Measurements from ENCODE around the gene EDAR. TPM values are rescaled to one million over a fixed set of nuclear protein-coding genes. Genes with fewer than 3 reads are reported as not detected.

Gene EDAR
- total RNA-seq, 1 experiment from 2014 or later = 0.15 TPM

- DNase-seq (ENCODE audit: low read depth, low spot score) (no peak), ATAC-seq (no peak)
- Histone ChIP-seq H3K36me3 (ENCODE audit: control insufficient read depth in 1 of 2, insufficient read depth in 2 of 2, low read length in 2 of 2) (no peaks in the 10 kb centered on the region), H3K27me3 (ENCODE audit: insufficient read depth, low read length) (peaks cover 20% of the 10 kb centered on the region; the same call in 1 of the 2 replicates), H3K9me2 (ENCODE audit: insufficient read depth) (no peaks in the 10 kb centered on the region), H4K20me1 (ENCODE audit: insufficient read depth) (no peaks in the 10 kb centered on the region), H3K79me2 (ENCODE audit: insufficient read depth, low read length) (no peaks in the 10 kb centered on the region), H3K9ac (ENCODE audit: low read length) (no peak overlapping the region), H3K4me1 (ENCODE audit: control insufficient read depth in 1 of 2, insufficient read depth in 2 of 2, low read length in 2 of 2) (no peaks in the 10 kb centered on the region), H3K4me3 (replicated peaks in 1 of 2; ENCODE audit: low read depth in 1 of 2, low read length in 2 of 2) (no peak overlapping the region), H3K27ac (ENCODE audit: low read depth, low read length) (no peak overlapping the region), H3K4me2 (ENCODE audit: low read length) (no peak overlapping the region), H2AFZ (ENCODE audit: low read depth, low read length, poor library complexity, severe bottlenecking) (no peak overlapping the region), H3K9me3 (ENCODE audit: control insufficient read depth in 1 of 2, insufficient read depth in 1 of 2, low read depth in 1 of 2, low read length in 2 of 2) (no peaks in the 10 kb centered on the region)
- BruUV-seq (replicated peaks) = no TSS peak
- TF ChIP-seq, protein P1, sequence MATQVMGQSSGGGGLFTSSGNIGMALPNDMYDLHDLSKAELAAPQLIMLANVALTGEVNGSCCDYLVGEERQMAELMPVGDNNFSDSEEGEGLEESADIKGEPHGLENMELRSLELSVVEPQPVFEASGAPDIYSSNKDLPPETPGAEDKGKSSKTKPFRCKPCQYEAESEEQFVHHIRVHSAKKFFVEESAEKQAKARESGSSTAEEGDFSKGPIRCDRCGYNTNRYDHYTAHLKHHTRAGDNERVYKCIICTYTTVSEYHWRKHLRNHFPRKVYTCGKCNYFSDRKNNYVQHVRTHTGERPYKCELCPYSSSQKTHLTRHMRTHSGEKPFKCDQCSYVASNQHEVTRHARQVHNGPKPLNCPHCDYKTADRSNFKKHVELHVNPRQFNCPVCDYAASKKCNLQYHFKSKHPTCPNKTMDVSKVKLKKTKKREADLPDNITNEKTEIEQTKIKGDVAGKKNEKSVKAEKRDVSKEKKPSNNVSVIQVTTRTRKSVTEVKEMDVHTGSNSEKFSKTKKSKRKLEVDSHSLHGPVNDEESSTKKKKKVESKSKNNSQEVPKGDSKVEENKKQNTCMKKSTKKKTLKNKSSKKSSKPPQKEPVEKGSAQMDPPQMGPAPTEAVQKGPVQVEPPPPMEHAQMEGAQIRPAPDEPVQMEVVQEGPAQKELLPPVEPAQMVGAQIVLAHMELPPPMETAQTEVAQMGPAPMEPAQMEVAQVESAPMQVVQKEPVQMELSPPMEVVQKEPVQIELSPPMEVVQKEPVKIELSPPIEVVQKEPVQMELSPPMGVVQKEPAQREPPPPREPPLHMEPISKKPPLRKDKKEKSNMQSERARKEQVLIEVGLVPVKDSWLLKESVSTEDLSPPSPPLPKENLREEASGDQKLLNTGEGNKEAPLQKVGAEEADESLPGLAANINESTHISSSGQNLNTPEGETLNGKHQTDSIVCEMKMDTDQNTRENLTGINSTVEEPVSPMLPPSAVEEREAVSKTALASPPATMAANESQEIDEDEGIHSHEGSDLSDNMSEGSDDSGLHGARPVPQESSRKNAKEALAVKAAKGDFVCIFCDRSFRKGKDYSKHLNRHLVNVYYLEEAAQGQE (IDR thresholded peaks at IDR 0.05; ENCODE audit: low read depth) = no peak
- no peak for TF ChIP-seq POLR2AphosphoS5 (IDR thresholded peaks at IDR 0.05; ENCODE audit: low read depth, low read length)
- TF ChIP-seq SRF (IDR thresholded peaks at IDR 0.05; ENCODE audit: low read depth) = no peak
- TF ChIP-seq ZFX (IDR thresholded peaks at IDR 0.05) = no peak
- no peak for TF ChIP-seq CEBPB (IDR thresholded peaks at IDR 0.05; ENCODE audit: low read depth)
- no peak for TF ChIP-seq FOSL1 (IDR thresholded peaks at IDR 0.05; ENCODE audit: low read depth)
- TF ChIP-seq YY1 (IDR thresholded peaks at IDR 0.05; ENCODE audit: extremely low read depth, insufficient replicate concordance, low read depth, low read length) = no peak
- no peak for TF ChIP-seq ZNF274 (IDR thresholded peaks at IDR 0.05; ENCODE audit: low read depth, low read length)
- no peak for TF ChIP-seq RAD21 (IDR thresholded peaks at IDR 0.05; ENCODE audit: low read depth)
- no peak for TF ChIP-seq CBX3 (IDR thresholded peaks at IDR 0.05; ENCODE audit: low read depth)
- TF ChIP-seq MAX (IDR thresholded peaks at IDR 0.05) = no peak
- no peak for TF ChIP-seq ELF1 (IDR thresholded peaks at IDR 0.05; ENCODE audit: borderline replicate concordance, low read depth)
- TF ChIP-seq POLR2A (IDR thresholded peaks at IDR 0.05; ENCODE audit: borderline replicate concordance, extremely low read depth, insufficient read depth, insufficient read length) = no peak
- TF ChIP-seq, protein P2, sequence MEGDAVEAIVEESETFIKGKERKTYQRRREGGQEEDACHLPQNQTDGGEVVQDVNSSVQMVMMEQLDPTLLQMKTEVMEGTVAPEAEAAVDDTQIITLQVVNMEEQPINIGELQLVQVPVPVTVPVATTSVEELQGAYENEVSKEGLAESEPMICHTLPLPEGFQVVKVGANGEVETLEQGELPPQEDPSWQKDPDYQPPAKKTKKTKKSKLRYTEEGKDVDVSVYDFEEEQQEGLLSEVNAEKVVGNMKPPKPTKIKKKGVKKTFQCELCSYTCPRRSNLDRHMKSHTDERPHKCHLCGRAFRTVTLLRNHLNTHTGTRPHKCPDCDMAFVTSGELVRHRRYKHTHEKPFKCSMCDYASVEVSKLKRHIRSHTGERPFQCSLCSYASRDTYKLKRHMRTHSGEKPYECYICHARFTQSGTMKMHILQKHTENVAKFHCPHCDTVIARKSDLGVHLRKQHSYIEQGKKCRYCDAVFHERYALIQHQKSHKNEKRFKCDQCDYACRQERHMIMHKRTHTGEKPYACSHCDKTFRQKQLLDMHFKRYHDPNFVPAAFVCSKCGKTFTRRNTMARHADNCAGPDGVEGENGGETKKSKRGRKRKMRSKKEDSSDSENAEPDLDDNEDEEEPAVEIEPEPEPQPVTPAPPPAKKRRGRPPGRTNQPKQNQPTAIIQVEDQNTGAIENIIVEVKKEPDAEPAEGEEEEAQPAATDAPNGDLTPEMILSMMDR (IDR thresholded peaks at IDR 0.05 in 2 of 3, conservative IDR thresholded peaks at IDR 0.05 in 1 of 3; ENCODE audit: borderline replicate concordance in 1 of 3, insufficient read depth in 1 of 3, low read depth in 2 of 3, low read length in 2 of 3) = no peak
- TF ChIP-seq JUND (IDR thresholded peaks at IDR 0.05) = no peak
- TF ChIP-seq EZH2phosphoT487 (IDR thresholded peaks at IDR 0.05; ENCODE audit: borderline replicate concordance) = no peak
- TF ChIP-seq, protein P3, sequence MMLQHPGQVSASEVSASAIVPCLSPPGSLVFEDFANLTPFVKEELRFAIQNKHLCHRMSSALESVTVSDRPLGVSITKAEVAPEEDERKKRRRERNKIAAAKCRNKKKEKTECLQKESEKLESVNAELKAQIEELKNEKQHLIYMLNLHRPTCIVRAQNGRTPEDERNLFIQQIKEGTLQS (IDR thresholded peaks at IDR 0.05) = no peak
- no peak for TF ChIP-seq ZBTB33 (IDR thresholded peaks at IDR 0.05; ENCODE audit: extremely low read depth, insufficient replicate concordance, low read length)
- intact Hi-C loops (cut with micrococcal nuclease) = no loop called here
- ChIA-PET CTCF (no interaction called here), RAD21 (ENCODE audit: low non-redundant PET in 1 of 2, low total read pairs in 2 of 2, uncharacterized antibody in 2 of 2, unreplicated experiment in 2 of 2) (no interaction called here), POLR2A (no interaction called here)
These were observed 9.6 kb downstream of the EDAR start for GRCh38 chr2:108979461-108979860.
